Activated CD4-positive, alpha-beta T cell treated with anti-CD3 and anti-CD28 coated beads, Interleukin-2, Interleukin-6, amounts not matched to agents 100 ng/mL and 50 ng/mL, durations not matched to agents 16 hours and 8 hours (primary cell): ENCODE data around the gene JAKMIP2.
A peak's percentile ranks its signal among the peaks of the same experiment; 100 is the strongest.
"Not testable (repeated sequence)": the region's sequence is repeated elsewhere in the genome, so short reads cannot be mapped to it uniquely, and the experiment has no call there.

Experiments used
- DNase-seq: peaks from one replicate; pipeline ENCODE4 v3.0.0-alpha.2; 2020

Gene JAKMIP2

GRCh38 chr5:147644460-147644859 lies 138.1 kb downstream of the JAKMIP2 start:
- no peak for DNase-seq

GRCh38 chr5:147643142-147643541 lies 139.4 kb downstream of the JAKMIP2 start:
- DNase-seq = no peak

- no peak for DNase-seq
Measured at GRCh38 chr5:147642666-147643065, 139.9 kb downstream of the JAKMIP2 start.

GRCh38 chr5:147639321-147639720 lies 143.2 kb downstream of the JAKMIP2 start:
- no peak for DNase-seq

DNA sequence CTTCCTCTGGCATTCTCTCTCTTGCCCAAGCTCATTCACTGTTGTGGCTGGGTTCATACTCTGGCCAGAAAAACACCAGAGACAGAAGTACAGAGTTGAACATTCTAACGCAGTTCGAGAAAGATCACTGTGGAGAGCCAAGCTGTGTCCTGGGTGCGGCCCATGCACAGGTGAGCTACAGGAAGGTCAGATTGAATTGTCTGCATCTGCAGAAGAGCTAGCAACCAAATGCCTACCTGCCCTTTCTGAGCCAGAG lies 145.9 kb downstream of the JAKMIP2 start:
- no peak for DNase-seq

DNA sequence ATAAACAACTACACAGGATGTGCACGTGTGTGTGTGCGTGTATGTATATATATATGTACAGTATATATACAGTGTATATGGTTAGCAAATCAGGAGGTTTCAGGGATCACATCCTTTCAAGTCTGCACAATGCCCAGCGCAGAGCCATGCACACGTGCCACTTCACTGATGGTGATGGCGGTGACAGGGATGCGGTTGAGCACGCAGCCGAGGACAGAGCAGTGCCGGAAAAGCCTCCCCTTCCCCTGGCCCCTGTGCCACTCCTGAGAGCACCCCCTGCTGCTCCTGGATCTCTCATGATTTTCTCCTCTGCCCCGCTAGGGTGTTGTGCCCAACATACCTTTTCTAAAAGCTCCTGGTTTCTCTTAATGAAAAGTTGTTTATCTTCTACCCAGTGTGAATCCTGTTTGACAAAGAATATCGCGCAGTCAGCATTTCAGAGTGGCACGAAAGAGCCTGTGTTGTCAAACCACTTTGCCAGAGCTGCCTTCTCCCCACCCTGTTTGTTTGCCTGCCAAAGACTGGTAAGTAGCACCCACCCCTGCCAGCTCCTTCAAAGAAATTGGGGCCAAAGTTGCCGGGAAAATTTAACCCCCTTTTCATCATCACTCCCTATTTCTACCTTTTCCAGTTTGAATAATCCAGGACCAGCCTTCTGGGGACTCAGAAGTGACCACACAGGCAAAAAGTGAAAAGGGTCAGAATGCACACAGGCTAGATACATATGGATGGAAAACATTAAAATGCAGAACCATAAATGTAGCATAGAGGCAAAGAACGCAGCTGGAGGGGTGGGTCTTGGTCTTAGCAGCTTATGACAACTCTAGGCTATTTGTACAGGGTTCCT lies 146.4 kb downstream of the JAKMIP2 start:
- DNase-seq = no peak

DNA sequence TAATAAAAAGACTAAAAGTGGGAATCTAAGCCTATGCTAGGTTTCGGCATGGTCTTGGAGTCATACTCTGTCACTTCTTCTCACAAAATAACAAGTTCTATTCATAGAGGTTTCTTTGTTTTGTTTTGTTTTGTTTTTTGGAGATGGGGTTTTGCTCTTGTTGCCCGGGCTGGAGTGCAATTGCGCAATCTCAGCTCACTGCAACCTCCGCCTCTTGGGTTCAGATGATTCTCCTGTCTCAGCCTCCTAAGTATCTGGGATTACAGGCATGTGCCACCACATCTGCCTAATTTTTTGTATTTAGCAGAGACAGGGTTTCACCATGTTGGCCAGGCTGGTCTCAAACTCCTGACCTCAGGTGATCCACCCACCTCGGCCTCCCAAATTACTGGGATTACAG lies 147.1 kb downstream of the JAKMIP2 start:
- DNase-seq = not testable (repeated sequence)

- no peak for DNase-seq
Measured at GRCh38 chr5:147633173-147633572, 149.4 kb downstream of the JAKMIP2 start.

GRCh38 chr5:147631428-147632003 lies 151.0 kb downstream of the JAKMIP2 start:
- no peak for DNase-seq

DNA sequence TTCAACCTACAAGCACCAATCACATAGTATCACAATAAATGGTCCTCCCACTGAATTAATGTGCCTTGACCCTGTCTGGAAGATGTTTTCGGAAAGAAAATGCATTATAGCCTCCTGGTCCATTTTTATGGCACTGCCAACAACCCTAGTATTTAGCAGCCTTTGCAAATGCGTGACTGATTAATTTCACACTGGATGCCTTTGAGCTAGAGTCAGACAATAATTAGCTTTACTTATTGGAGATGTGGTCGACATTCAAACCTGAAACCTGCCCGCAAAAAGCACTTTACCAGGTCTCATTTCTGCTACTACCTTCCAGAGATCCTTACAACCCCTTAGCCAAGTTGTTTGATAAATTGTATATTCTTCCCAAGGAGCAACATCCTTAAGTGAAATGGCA lies 153.3 kb downstream of the JAKMIP2 start:
- no peak for DNase-seq

GRCh38 chr5:147628058-147628895 lies 154.3 kb downstream of the JAKMIP2 start:
- peak; percentile 76 for DNase-seq

- DNase-seq = no peak
Measured at GRCh38 chr5:147626464-147626863, 156.1 kb downstream of the JAKMIP2 start.

DNA sequence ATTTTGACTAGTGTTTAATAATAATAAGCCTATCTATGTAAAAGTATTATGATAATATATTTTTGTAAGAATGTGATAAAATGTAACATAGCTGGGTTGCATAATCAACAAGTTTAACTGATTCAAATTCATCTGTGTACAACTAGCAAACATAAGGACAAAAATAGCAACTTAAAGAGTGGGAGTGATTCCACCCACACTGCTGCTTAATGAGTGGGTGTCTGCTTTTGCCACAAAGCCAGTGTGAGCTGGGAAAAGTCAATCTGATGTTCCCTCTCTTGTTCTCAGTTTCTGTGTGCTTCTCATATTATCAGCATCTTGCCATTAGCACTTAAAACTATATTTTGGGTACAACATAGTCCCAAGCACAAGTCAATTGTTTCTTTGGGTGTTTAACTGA lies 161.5 kb downstream of the JAKMIP2 start:
- no peak for DNase-seq

GRCh38 chr5:147619281-147619878 lies 163.1 kb downstream of the JAKMIP2 start:
- DNase-seq = no peak

GRCh38 chr5:147617711-147618350 lies 164.7 kb downstream of the JAKMIP2 start:
- no peak for DNase-seq

GRCh38 chr5:147617191-147617606 lies 165.3 kb downstream of the JAKMIP2 start:
- no peak for DNase-seq

DNA sequence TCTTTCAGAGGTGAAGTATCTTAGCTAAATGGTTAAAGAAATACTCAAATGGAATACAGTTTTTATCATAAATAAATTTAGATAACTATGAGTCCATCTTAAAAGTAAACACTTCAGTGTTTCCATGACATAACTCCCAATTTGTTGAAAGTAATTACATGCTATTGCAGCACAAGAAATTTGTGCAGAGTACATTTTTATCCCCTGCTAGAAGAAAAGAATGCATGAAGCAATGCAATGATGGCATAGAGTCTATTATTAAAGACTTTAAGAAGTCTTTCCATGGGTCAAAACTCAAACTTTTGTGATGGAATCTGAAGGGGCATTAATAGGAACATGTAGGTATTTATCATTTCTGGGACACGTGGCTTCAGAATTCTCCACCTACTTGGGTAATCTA lies 166.1 kb downstream of the JAKMIP2 start:
- DNase-seq = no peak

- no peak for DNase-seq
Measured at GRCh38 chr5:147613359-147613758, 169.2 kb downstream of the JAKMIP2 start.

DNA sequence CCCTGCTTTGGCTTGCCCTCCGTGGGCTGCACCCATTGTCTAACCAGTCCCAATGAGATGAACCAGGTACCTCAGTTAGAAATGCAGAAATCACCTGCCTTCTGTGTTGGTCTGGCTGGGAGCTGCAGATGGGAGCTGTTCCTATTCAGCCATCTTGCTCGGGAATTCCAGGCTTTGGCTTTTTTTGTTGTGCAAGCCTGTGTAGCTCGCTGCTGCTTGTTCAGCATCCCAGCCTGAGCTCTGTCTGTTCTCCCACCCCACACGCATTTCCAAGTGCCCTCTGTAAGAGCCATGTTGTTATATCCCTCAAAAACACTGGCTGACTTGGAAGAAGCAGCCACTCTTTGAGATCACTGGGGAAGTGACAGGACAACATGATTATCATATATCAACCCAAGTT lies 171.0 kb downstream of the JAKMIP2 start:
- no peak for DNase-seq

GRCh38 chr5:147610798-147611197 lies 171.7 kb downstream of the JAKMIP2 start:
- no peak for DNase-seq

DNA sequence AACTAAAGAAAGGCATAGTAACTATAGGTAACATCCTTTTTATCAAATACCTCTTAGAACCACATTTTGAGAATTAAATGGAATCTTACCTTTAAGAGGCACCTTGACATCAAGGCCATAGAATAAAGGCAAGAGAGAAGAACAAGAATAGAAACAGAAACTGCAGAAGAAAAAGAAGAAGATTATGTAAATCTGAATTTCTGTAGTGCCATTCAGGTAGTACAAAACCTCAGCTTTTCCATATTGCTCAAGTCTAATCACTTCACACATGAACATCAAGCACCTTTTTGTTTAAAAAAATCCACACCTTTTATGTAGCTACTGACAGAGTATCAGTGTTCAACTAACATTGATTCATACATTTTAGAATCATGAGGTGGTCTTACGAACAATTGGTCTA lies 180.9 kb downstream of the JAKMIP2 start:
- no peak for DNase-seq

- no peak for DNase-seq
Measured at GRCh38 chr5:147591120-147591519, 191.4 kb downstream of the JAKMIP2 start.

GRCh38 chr5:147590096-147590495 lies 192.4 kb downstream of the JAKMIP2 start:
- DNase-seq = no peak
